ENCODE data around the gene TJP3.

DNA sequence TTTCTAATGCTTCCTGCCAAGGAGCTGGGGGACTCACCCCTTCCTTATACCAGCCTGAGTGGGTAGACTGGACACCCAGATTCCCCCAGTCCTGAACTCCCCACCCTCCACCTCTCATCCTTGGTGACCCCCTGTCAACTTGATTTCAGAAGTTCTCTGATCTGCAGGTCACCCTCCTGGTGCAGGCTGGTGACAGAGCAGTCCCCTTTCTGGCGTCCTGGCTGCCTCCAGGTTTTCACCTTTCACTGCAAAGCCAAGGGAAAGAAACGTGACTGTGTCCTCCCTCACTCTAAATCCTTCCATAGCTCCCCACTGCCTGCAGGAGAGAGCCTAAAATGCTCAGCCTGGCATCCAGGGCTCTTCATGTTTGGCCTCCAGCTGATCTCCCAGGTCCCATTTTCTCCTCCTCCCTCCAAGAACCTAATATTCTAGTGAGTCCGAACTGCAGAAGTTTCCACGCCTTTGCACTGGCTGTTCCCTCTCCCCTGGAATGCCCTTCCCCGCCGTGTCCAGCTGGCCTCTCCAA lies 82.1 kb downstream of the TJP3 start:
- TF ChIP-seq, protein P1, sequence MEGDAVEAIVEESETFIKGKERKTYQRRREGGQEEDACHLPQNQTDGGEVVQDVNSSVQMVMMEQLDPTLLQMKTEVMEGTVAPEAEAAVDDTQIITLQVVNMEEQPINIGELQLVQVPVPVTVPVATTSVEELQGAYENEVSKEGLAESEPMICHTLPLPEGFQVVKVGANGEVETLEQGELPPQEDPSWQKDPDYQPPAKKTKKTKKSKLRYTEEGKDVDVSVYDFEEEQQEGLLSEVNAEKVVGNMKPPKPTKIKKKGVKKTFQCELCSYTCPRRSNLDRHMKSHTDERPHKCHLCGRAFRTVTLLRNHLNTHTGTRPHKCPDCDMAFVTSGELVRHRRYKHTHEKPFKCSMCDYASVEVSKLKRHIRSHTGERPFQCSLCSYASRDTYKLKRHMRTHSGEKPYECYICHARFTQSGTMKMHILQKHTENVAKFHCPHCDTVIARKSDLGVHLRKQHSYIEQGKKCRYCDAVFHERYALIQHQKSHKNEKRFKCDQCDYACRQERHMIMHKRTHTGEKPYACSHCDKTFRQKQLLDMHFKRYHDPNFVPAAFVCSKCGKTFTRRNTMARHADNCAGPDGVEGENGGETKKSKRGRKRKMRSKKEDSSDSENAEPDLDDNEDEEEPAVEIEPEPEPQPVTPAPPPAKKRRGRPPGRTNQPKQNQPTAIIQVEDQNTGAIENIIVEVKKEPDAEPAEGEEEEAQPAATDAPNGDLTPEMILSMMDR (conservative IDR thresholded peaks at IDR 0.05; ENCODE audit: low read depth in 2 of 2): no peak
- TF ChIP-seq EZH2 (IDR thresholded peaks at IDR 0.05; ENCODE audit: low read depth, unreplicated experiment) (no peak), ZNF114 (CRISPR knock-in tag; IDR thresholded peaks at IDR 0.05) (no peak), CREB1 (CRISPR knock-in tag; IDR thresholded peaks at IDR 0.05; ENCODE audit: low read depth) (no peak), POLR2AphosphoS5 (IDR thresholded peaks at IDR 0.05; ENCODE audit: low read depth) (no peak), JUNB (IDR thresholded peaks at IDR 0.05; ENCODE audit: unreplicated experiment) (no peak), EZH2phosphoT487 (IDR thresholded peaks at IDR 0.05; ENCODE audit: unreplicated experiment) (no peak)
- TF ChIP-seq, protein P2, sequence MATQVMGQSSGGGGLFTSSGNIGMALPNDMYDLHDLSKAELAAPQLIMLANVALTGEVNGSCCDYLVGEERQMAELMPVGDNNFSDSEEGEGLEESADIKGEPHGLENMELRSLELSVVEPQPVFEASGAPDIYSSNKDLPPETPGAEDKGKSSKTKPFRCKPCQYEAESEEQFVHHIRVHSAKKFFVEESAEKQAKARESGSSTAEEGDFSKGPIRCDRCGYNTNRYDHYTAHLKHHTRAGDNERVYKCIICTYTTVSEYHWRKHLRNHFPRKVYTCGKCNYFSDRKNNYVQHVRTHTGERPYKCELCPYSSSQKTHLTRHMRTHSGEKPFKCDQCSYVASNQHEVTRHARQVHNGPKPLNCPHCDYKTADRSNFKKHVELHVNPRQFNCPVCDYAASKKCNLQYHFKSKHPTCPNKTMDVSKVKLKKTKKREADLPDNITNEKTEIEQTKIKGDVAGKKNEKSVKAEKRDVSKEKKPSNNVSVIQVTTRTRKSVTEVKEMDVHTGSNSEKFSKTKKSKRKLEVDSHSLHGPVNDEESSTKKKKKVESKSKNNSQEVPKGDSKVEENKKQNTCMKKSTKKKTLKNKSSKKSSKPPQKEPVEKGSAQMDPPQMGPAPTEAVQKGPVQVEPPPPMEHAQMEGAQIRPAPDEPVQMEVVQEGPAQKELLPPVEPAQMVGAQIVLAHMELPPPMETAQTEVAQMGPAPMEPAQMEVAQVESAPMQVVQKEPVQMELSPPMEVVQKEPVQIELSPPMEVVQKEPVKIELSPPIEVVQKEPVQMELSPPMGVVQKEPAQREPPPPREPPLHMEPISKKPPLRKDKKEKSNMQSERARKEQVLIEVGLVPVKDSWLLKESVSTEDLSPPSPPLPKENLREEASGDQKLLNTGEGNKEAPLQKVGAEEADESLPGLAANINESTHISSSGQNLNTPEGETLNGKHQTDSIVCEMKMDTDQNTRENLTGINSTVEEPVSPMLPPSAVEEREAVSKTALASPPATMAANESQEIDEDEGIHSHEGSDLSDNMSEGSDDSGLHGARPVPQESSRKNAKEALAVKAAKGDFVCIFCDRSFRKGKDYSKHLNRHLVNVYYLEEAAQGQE (IDR thresholded peaks at IDR 0.05; ENCODE audit: unreplicated experiment): no peak

Data from GM23338 (cell line).